WTC11 (cell line): ENCODE measurements around the gene PRRX1.

Source experiments
- CTCF ChIP-seq: fragments of 200-600 bp; IDR thresholded peaks from 2 replicates; pipeline ENCODE4 v1.8.0; 2022; ENCODE audit warnings: antibody characterized with exemption
- E2F5 ChIP-seq: sonication (generic); formaldehyde crosslinking; IDR thresholded peaks from 2 replicates; pipeline ENCODE4 v1.8.1; 2022; ENCODE audit warnings: mild to moderate bottlenecking, moderate library complexity, missing genetic modification reagents
- ELF4 ChIP-seq: sonication (generic); formaldehyde crosslinking; IDR thresholded peaks from 2 replicates; pipeline ENCODE4 v1.8.1; 2022; ENCODE audit warnings: low read depth, mild to moderate bottlenecking, moderate library complexity, missing genetic modification reagents
- MAX ChIP-seq: sonication (generic); formaldehyde crosslinking; IDR thresholded peaks from 2 replicates; pipeline ENCODE4 v1.8.0; 2022; ENCODE audit warnings: mild to moderate bottlenecking, missing genetic modification reagents
- NFE2L1 ChIP-seq: sonication (generic); formaldehyde crosslinking; IDR thresholded peaks from 2 replicates; pipeline ENCODE4 v1.8.1; 2023; ENCODE audit warnings: missing genetic modification reagents
- OVOL2 ChIP-seq: fragments of 250-450 bp; sonication (Bioruptor Pico); IDR thresholded peaks from 2 replicates; pipeline ENCODE4 v1.9.0; 2021; ENCODE audit warnings: mild to moderate bottlenecking, borderline replicate concordance
- PRDM15 ChIP-seq: sonication (generic); formaldehyde crosslinking; IDR thresholded peaks from 2 replicates; pipeline ENCODE4 v1.8.0; 2022; ENCODE audit warnings: missing genetic modification reagents
- TEAD4 ChIP-seq: sonication (generic); formaldehyde crosslinking; IDR thresholded peaks from 2 replicates; pipeline ENCODE4 v1.8.0; 2022; ENCODE audit warnings: mild to moderate bottlenecking, missing genetic modification reagents
- TP53 ChIP-seq: sonication (generic); formaldehyde crosslinking; IDR thresholded peaks from 2 replicates; pipeline ENCODE4 v1.8.1; 2023; ENCODE audit warnings: mild to moderate bottlenecking, missing genetic modification reagents
- TF ChIP-seq, protein P1 (sequence below): sonication (generic); formaldehyde crosslinking; IDR thresholded peaks from 2 replicates; pipeline ENCODE4 v1.8.1; 2022; ENCODE audit warnings: missing genetic modification reagents, borderline replicate concordance

DNA sequence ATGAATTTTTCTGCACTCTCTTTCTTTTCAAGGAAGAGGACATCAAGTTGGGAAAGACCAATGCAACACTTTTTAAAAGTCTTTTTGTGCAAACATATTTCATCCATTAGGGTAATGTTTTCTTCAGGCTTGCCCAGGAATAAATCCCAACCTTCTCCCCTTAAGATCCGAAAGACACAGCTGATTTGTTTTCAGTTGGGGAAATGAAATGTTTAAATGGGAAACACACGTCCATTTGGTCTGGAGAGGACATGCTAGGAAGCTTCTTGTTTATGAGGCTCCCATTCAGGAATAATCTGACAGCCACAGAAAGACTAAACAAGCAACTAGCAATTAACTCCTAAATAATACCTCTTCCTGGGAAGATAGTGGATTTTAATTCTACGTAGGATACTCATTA, 91.9 kb downstream of the PRRX1 start:
- TF ChIP-seq ELF4 (CRISPR knock-in tag), result no peak
- no peak for TF ChIP-seq CTCF
- TF ChIP-seq OVOL2, result no peak
- TF ChIP-seq MAX (CRISPR knock-in tag), result no peak
- no peak for TF ChIP-seq NFE2L1 (CRISPR knock-in tag)
- TF ChIP-seq PRDM15 (CRISPR knock-in tag), result no peak
- TF ChIP-seq, protein P1, sequence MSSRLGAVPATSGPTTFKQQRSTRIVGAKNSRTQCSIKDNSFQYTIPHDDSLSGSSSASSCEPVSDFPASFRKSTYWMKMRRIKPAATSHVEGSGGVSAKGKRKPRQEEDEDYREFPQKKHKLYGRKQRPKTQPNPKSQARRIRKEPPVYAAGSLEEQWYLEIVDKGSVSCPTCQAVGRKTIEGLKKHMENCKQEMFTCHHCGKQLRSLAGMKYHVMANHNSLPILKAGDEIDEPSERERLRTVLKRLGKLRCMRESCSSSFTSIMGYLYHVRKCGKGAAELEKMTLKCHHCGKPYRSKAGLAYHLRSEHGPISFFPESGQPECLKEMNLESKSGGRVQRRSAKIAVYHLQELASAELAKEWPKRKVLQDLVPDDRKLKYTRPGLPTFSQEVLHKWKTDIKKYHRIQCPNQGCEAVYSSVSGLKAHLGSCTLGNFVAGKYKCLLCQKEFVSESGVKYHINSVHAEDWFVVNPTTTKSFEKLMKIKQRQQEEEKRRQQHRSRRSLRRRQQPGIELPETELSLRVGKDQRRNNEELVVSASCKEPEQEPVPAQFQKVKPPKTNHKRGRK (CRISPR knock-in tag), result no peak
- no peak for TF ChIP-seq TP53 (CRISPR knock-in tag)
- no peak for TF ChIP-seq E2F5
- no peak for TF ChIP-seq TEAD4
